HCT116 (cell line): ENCODE measurements around the gene LRCH3. TPM values are rescaled to one million over a fixed set of nuclear protein-coding genes. Genes with fewer than 3 reads are reported as not detected.

ENCODE experiments used
- ATAC-seq: fragments of 200-7000 bp; cut with Tn5 transposase; 2 replicates; pipeline ENCODE4 v1.9.1; 2020; ENCODE audit warnings: mild to moderate bottlenecking, moderate library complexity
- BruUV-seq: library from RNA; stranded (reverse); fragments of 400-500 nt; replicated peaks from 2 replicates; lab custom pipeline; 2021; lab: Mats Ljungman, UMichigan
- CTCF ChIA-PET: fragments of 300-600 bp; sonication (Branson Sonifier 250); formaldehyde crosslinking; loops from one replicate; lab custom pipeline; 2021; ENCODE audit warnings: antibody characterized with exemption; lab: Charles Lee
- POLR2A ChIA-PET: fragments of 300-600, 350-600 bp; sonication (Branson Sonifier 250); formaldehyde crosslinking; loops from one replicate; lab custom pipeline; 2021; ENCODE audit warnings: antibody characterized with exemption; lab: Charles Lee
- RAD21 ChIA-PET, 2 experiments: fragments of 300-600 bp; sonication (Branson Sonifier 250); formaldehyde crosslinking; loops; one replicate each; lab custom pipeline; 2023; ENCODE audit warnings: low total read pairs in 2 of 2; ENCODE audit not compliant: uncharacterized antibody in 2 of 2, unreplicated experiment in 2 of 2, low non-redundant PET in 1 of 2; lab: Charles Lee
- DNase-seq: peaks from one replicate; pipeline ENCODE4 v3.0.0-alpha.2; 2010; ENCODE audit warnings: low read depth, low spot score
- H2AFZ ChIP-seq: fragments of 200-600 bp; shearing (Covaris generic), sonication (generic); 2 replicates; pipeline ENCODE4 v1.6.1; 2017; ENCODE audit warnings: low read depth, mixed run types, mixed read lengths, antibody characterized with exemption, low read length; ENCODE audit not compliant: poor library complexity, severe bottlenecking
- H3K27ac ChIP-seq: 2 replicates; pipeline ENCODE4 v1.5.1; 2012; ENCODE audit warnings: low read depth, low read length
- H3K27me3 ChIP-seq: fragments of 200-600 bp; sonication (generic); 2 replicates; pipeline ENCODE4 v1.6.1; 2016; ENCODE audit warnings: mixed run types, low read length, mixed read lengths; ENCODE audit not compliant: insufficient read depth
- H3K36me3 ChIP-seq, 2 experiments: fragments of 200-500 bp in 1 of 2; fragments of 200-600 bp in 1 of 2; sonication (Bioruptor generic) in 1 of 2; sonication (generic) in 1 of 2; 2 replicates each; pipeline versions ENCODE4 v1.5.1 to v1.6.1; 2014 to 2016; ENCODE audit warnings: low read length in 2 of 2, inconsistent platforms in 1 of 2, mixed read lengths in 1 of 2, mixed run types in 1 of 2; ENCODE audit not compliant: insufficient read depth in 2 of 2, control insufficient read depth in 1 of 2
- H3K4me1 ChIP-seq, 2 experiments: fragments of 200-600 bp in 1 of 2; sonication (generic) in 1 of 2; 2 replicates each; pipeline versions ENCODE4 v1.5.1 to v1.6.1; 2012 to 2017; ENCODE audit warnings: low read length in 2 of 2, inconsistent platforms in 1 of 2, mild to moderate bottlenecking in 1 of 2, mixed read lengths in 1 of 2, mixed run types in 1 of 2, moderate library complexity in 1 of 2; ENCODE audit not compliant: insufficient read depth in 2 of 2, control insufficient read depth in 1 of 2
- H3K4me2 ChIP-seq: fragments of 200-600 bp; sonication (generic); 2 replicates; pipeline ENCODE4 v1.6.1; 2017; ENCODE audit warnings: mixed run types, low read length, mixed read lengths
- H3K4me3 ChIP-seq, 2 experiments: fragments of 200-600 bp in 1 of 2; sonication (generic) in 1 of 2; replicated peaks in 1 of 2; 2 replicates each; pipeline ENCODE4 v1.5.1; 2011 to 2016; ENCODE audit warnings: low read length in 2 of 2, control low read depth in 1 of 2, low read depth in 1 of 2, mild to moderate bottlenecking in 1 of 2, mixed read lengths in 1 of 2, mixed run types in 1 of 2
- H3K79me2 ChIP-seq: fragments of 200-600 bp; sonication (generic); 2 replicates; pipeline ENCODE4 v1.6.1; 2017; ENCODE audit warnings: mild to moderate bottlenecking, mixed run types, low read length, moderate library complexity, mixed read lengths; ENCODE audit not compliant: insufficient read depth
- H3K9ac ChIP-seq: fragments of 200-600 bp; sonication (generic); 2 replicates; pipeline ENCODE4 v1.6.1; 2016; ENCODE audit warnings: low read length, mixed read lengths
- H3K9me2 ChIP-seq: fragments of 200-600 bp; sonication (generic), shearing (Covaris generic); 2 replicates; pipeline ENCODE4 v1.6.1; 2017; ENCODE audit warnings: mixed run types, mild to moderate bottlenecking, moderate library complexity; ENCODE audit not compliant: insufficient read depth
- H3K9me3 ChIP-seq, 2 experiments: fragments of 200-500 bp in 1 of 2; fragments of 200-600 bp in 1 of 2; sonication (Bioruptor generic) in 1 of 2; sonication (generic) in 1 of 2; 2 replicates each; pipeline ENCODE4 v1.6.1; 2014 to 2017; ENCODE audit warnings: low read length in 2 of 2, mixed read lengths in 2 of 2, inconsistent platforms in 1 of 2, low read depth in 1 of 2, mild to moderate bottlenecking in 1 of 2, mixed run types in 1 of 2, moderate library complexity in 1 of 2; ENCODE audit not compliant: control insufficient read depth in 1 of 2, insufficient read depth in 1 of 2
- H4K20me1 ChIP-seq: fragments of 200-600 bp; sonication (generic), shearing (Covaris generic); 2 replicates; pipeline ENCODE4 v1.6.1; 2017; ENCODE audit warnings: mixed run types, mild to moderate bottlenecking, moderate library complexity; ENCODE audit not compliant: insufficient read depth
- CEBPB ChIP-seq: IDR thresholded peaks from 2 replicates; pipeline ENCODE4 v1.6.1; 2012; ENCODE audit warnings: low read depth
- CTCF ChIP-seq, 3 experiments: fragments of 200-600 bp in 1 of 3; sonication (generic) in 1 of 3; IDR thresholded peaks in 2 of 3; conservative IDR thresholded peaks in 1 of 3; 2 replicates each; pipeline ENCODE4 v1.5.1; 2012 to 2017; ENCODE audit warnings: low read depth in 2 of 3, low read length in 2 of 3, antibody characterized with exemption in 1 of 3, borderline replicate concordance in 1 of 3, control low read depth in 1 of 3, mild to moderate bottlenecking in 1 of 3, mixed read lengths in 1 of 3, mixed run types in 1 of 3, moderate library complexity in 1 of 3; ENCODE audit not compliant: insufficient read depth in 1 of 3
- EGR1 ChIP-seq: IDR thresholded peaks from 2 replicates; pipeline ENCODE4 v1.6.1; 2012; ENCODE audit warnings: low read depth
- FOSL1 ChIP-seq: IDR thresholded peaks from 2 replicates; pipeline ENCODE4 v1.6.1; 2012; ENCODE audit warnings: low read depth
- MAX ChIP-seq: IDR thresholded peaks from 2 replicates; pipeline ENCODE4 v1.6.1; 2012
- POLR2AphosphoS5 ChIP-seq: IDR thresholded peaks from 2 replicates; pipeline ENCODE4 v1.6.1; 2011; ENCODE audit warnings: mild to moderate bottlenecking, low read depth, low read length, moderate library complexity
- RAD21 ChIP-seq: IDR thresholded peaks from 2 replicates; pipeline ENCODE4 v1.6.1; 2012; ENCODE audit warnings: low read depth, mild to moderate bottlenecking
- REST ChIP-seq: IDR thresholded peaks from 2 replicates; pipeline ENCODE4 v1.6.1; 2012; ENCODE audit warnings: low read depth
- SIN3A ChIP-seq: IDR thresholded peaks from 2 replicates; pipeline ENCODE4 v1.6.1; 2012; ENCODE audit warnings: low read depth
- SRF ChIP-seq: IDR thresholded peaks from 2 replicates; pipeline ENCODE4 v1.6.1; 2012; ENCODE audit warnings: low read depth
- YY1 ChIP-seq: IDR thresholded peaks from 2 replicates; pipeline ENCODE4 v1.6.1; 2011; ENCODE audit warnings: low read length, low read depth, moderate library complexity, mild to moderate bottlenecking; ENCODE audit not compliant: insufficient replicate concordance; ENCODE audit errors: extremely low read depth
- ZFX ChIP-seq: fragments of 450-650 bp; IDR thresholded peaks from 2 replicates; pipeline ENCODE4 v1.6.1; 2017
- intact Hi-C: fragments of 100-400 bp; cut with micrococcal nuclease; formaldehyde crosslinking; loops from 2 replicates; pipeline ENCODE4 v1.10.0; 2022
- total RNA-seq: library from RNA; stranded (reverse); gene quantifications from one replicate; pipeline ENCODE4 v1.2.1, GENCODE V29; 2021; ENCODE audit not compliant: unreplicated experiment

Gene LRCH3
- total RNA-seq, 1 experiment from 2014 or later: 38.1 TPM

- peaks cover 4 to 12% of the 10 kb centered on the region in 2 experiments; a peak in 3 of 4 replicates for H3K4me1 ChIP-seq
- no TSS peak for BruUV-seq
- H3K9ac ChIP-seq: no peak overlapping the region
- no peaks in the 10 kb centered on the region for H4K20me1 ChIP-seq
- no peak for DNase-seq
- no peak overlapping the region for H2AFZ ChIP-seq
- H3K79me2 ChIP-seq: peaks cover 55% of the 10 kb centered on the region
- ATAC-seq: no peak
- no peaks in the 10 kb centered on the region for H3K9me2 ChIP-seq
- H3K36me3 ChIP-seq: no peaks in the 10 kb centered on the region
- ChIA-PET POLR2A (interaction anchor here (0.7 kb wide), 1 partner anchor 1536 kb away, joined by 3 read pairs; no protein-coding TSS in a partner anchor), RAD21 (no interaction called here), CTCF (no interaction called here)
- no peak overlapping the region for H3K27ac ChIP-seq
- H3K9me3 ChIP-seq: no peaks in the 10 kb centered on the region
- intact Hi-C loops: no loop called here
- H3K4me2 ChIP-seq: no peak overlapping the region
- no peak overlapping the region for H3K4me3 ChIP-seq
- no peak for TF ChIP-seq CEBPB
- no peak for TF ChIP-seq RAD21
- TF ChIP-seq REST: no peak
- TF ChIP-seq SIN3A: no peak
- no peak for TF ChIP-seq EGR1
- no peak for TF ChIP-seq SRF
- TF ChIP-seq POLR2AphosphoS5: no peak
- no peak for TF ChIP-seq MAX
- TF ChIP-seq FOSL1: no peak
- TF ChIP-seq CTCF (IDR thresholded peaks at IDR 0.05 in 2 of 3, conservative IDR thresholded peaks at IDR 0.05 in 1 of 3; ENCODE audit: borderline replicate concordance in 1 of 3, insufficient read depth in 1 of 3, low read depth in 2 of 3, low read length in 2 of 3): no peak
- TF ChIP-seq YY1: no peak
- TF ChIP-seq ZFX: no peak
- no peaks in the 10 kb centered on the region for H3K27me3 ChIP-seq
Measured at GRCh38 chr3:197809356-197810020, 18.4 kb downstream of the LRCH3 start.
